Measurements from ENCODE around the gene RIT1.

RIT1 gene, protein sequence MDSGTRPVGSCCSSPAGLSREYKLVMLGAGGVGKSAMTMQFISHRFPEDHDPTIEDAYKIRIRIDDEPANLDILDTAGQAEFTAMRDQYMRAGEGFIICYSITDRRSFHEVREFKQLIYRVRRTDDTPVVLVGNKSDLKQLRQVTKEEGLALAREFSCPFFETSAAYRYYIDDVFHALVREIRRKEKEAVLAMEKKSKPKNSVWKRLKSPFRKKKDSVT

DNA sequence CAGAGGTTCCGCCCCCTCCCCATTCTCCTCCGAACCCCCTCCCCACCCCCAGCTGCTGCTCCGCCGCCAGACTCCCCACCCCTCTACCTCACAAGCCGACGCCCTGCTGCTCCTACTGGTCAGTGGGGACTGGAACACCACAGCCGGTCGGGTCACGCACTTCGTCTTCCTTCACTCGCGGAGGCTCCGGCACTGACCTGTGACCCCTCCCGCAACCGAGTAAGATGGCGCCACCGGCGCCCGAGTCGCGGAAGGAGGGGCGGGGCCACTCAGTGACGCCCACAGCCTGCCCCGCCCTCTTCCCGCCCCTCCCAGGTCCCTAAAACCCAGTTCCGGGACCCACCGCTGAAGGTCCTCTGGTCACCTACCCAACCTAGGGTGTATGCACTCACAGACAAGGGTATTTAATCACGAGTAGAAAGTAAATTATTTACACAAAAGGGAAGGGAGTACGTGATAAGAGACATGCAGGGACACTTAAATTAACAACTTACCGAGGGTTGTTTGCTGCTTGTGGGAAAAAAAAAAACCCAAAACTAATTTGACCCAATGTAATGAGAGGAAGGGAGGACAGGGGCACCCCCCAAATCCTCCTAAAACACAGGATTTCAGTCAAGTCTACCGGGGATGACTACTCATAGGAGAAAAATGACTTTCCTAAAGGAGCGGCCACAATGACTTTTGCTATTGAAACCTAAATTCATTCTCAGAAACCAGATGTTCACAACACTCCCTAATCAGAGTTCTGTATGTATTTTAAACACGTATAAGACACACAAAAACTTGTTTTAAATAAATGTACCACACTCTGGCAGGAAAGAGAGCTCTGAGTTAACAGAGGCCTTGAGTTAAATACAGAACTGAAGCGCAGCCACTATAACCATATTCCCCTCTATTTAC, at the start of gene RIT1:
RIT1 (minus strand) TSS at position 194 of the 900 bp plus-strand sequence. CDS start 588 bp downstream, outside the sequence.
- Histone ChIP-seq H3K36me3 (ENCODE audit: insufficient read depth, low read length) (peaks cover 24% of the 10 kb centered on the region), H2AFZ (ENCODE audit: low read length, unreplicated experiment) (no peak within 1 kb of the TSS), H3K27ac (ENCODE audit: low read depth, low read length) (peak within 1 kb of the TSS; percentile 86)

GRCh38 chr1:155960081-155960745, 49.1 kb upstream of the RIT1 start:
- Histone ChIP-seq H3K4me3 (ENCODE audit: low read depth, low read length) (no peak overlapping the region), H3K27me3 (ENCODE audit: insufficient read depth, low read length) (no peaks in the 10 kb centered on the region), H3K79me2 (ENCODE audit: control insufficient read depth, insufficient read depth, low read length, unreplicated experiment) (peaks cover 8% of the 10 kb centered on the region), H3K36me3 (ENCODE audit: insufficient read depth, low read length) (peaks cover 27% of the 10 kb centered on the region), H2AFZ (ENCODE audit: low read length, unreplicated experiment) (no peak overlapping the region), H3K27ac (ENCODE audit: low read depth, low read length) (peak overlapping the region; percentile 36; the same call in 1 of the 2 replicates), H3K4me1 (ENCODE audit: control insufficient read depth, insufficient read depth, low read length, unreplicated experiment) (peaks cover 23% of the 10 kb centered on the region)

More for the DNA sequence above, at the start of gene RIT1:
- Histone ChIP-seq H3K4me3 (ENCODE audit: low read depth, low read length) (peak within 1 kb of the TSS; percentile 92), H3K79me2 (ENCODE audit: control insufficient read depth, insufficient read depth, low read length, unreplicated experiment) (peaks cover 19% of the 10 kb centered on the region), H3K4me1 (ENCODE audit: control insufficient read depth, insufficient read depth, low read length, unreplicated experiment) (peaks cover 10% of the 10 kb centered on the region), H3K27me3 (ENCODE audit: insufficient read depth, low read length) (no peaks in the 10 kb centered on the region)

GRCh38 chr1:155957411-155957915, 46.3 kb upstream of the RIT1 start:
- H3K4me1 ChIP-seq (ENCODE audit: control insufficient read depth, insufficient read depth, low read length, unreplicated experiment), result peaks cover 18% of the 10 kb centered on the region
- no peak overlapping the region for H2AFZ ChIP-seq (ENCODE audit: low read length, unreplicated experiment)
- no peak overlapping the region for H3K4me3 ChIP-seq (ENCODE audit: low read depth, low read length)
- no peaks in the 10 kb centered on the region for H3K27me3 ChIP-seq (ENCODE audit: insufficient read depth, low read length)
- no peak overlapping the region for H3K27ac ChIP-seq (ENCODE audit: low read depth, low read length)
- peaks cover 8% of the 10 kb centered on the region for H3K79me2 ChIP-seq (ENCODE audit: control insufficient read depth, insufficient read depth, low read length, unreplicated experiment)
- peaks cover 29% of the 10 kb centered on the region for H3K36me3 ChIP-seq (ENCODE audit: insufficient read depth, low read length)

DNA sequence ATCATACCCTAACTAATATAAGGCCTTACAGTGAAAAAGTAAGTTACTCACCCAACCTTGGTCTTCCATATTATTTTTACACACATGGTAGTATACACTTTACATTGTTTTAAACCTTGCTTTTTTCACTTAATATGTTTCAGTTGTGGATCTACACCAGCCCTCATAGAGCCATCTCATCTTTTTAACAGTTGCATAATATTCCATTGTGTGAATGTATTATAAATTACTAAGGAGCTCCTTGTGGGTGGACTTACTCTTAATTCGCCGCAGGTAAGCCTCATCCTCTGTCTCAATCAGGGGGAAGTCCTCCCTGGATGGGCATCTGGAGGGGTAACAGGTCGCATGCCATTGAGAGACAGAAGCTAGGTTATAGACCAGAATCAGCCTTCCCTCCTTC, 43.5 kb upstream of the RIT1 start:
- Histone ChIP-seq H3K4me3 (ENCODE audit: low read depth, low read length) (no peak overlapping the region), H3K36me3 (ENCODE audit: insufficient read depth, low read length) (peaks cover 31% of the 10 kb centered on the region), H2AFZ (ENCODE audit: low read length, unreplicated experiment) (no peak overlapping the region), H3K79me2 (ENCODE audit: control insufficient read depth, insufficient read depth, low read length, unreplicated experiment) (no peaks in the 10 kb centered on the region), H3K4me1 (ENCODE audit: control insufficient read depth, insufficient read depth, low read length, unreplicated experiment) (no peaks in the 10 kb centered on the region), H3K27ac (ENCODE audit: low read depth, low read length) (no peak overlapping the region), H3K27me3 (ENCODE audit: insufficient read depth, low read length) (no peaks in the 10 kb centered on the region)

- H3K27me3 ChIP-seq (ENCODE audit: insufficient read depth, low read length), result no peaks in the 10 kb centered on the region
- H3K27ac ChIP-seq (ENCODE audit: low read depth, low read length), result no peak overlapping the region
- no peaks in the 10 kb centered on the region for H3K79me2 ChIP-seq (ENCODE audit: control insufficient read depth, insufficient read depth, low read length, unreplicated experiment)
- no peaks in the 10 kb centered on the region for H3K4me1 ChIP-seq (ENCODE audit: control insufficient read depth, insufficient read depth, low read length, unreplicated experiment)
- no peak overlapping the region for H2AFZ ChIP-seq (ENCODE audit: low read length, unreplicated experiment)
- H3K4me3 ChIP-seq (ENCODE audit: low read depth, low read length), result no peak overlapping the region
- H3K36me3 ChIP-seq (ENCODE audit: insufficient read depth, low read length), result peaks cover 30% of the 10 kb centered on the region
Observed at GRCh38 chr1:155952505-155952890, 41.3 kb upstream of the RIT1 start.

- H3K4me3 ChIP-seq (ENCODE audit: low read depth, low read length), result no peak overlapping the region
- H3K79me2 ChIP-seq (ENCODE audit: control insufficient read depth, insufficient read depth, low read length, unreplicated experiment), result no peaks in the 10 kb centered on the region
- peaks cover 25% of the 10 kb centered on the region for H3K36me3 ChIP-seq (ENCODE audit: insufficient read depth, low read length)
- no peak overlapping the region for H3K27ac ChIP-seq (ENCODE audit: low read depth, low read length)
- no peaks in the 10 kb centered on the region for H3K27me3 ChIP-seq (ENCODE audit: insufficient read depth, low read length)
- no peak overlapping the region for H2AFZ ChIP-seq (ENCODE audit: low read length, unreplicated experiment)
- H3K4me1 ChIP-seq (ENCODE audit: control insufficient read depth, insufficient read depth, low read length, unreplicated experiment), result no peaks in the 10 kb centered on the region
Observed at GRCh38 chr1:155951753-155952504, 40.8 kb upstream of the RIT1 start.

DNA sequence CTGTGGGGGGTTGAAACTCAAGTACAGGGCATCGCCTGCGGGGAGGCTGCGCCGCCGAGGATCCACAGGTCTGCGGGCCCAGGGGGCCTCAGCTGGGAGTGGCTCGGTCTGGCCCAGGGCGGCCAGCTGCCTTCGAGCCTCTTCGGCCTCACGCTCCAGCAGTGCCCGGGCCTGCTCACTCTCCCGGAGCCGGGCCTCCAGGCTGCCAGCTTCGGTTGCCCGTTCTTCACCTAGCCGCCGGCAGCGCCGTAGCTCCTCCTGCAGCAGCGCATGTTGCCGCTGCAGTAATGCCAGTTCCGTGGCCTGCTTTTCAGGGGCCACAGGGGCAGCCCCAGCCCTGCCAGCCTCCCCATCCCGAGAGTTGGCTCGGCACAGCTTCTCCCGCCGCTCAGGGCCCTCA, 39.7 kb upstream of the RIT1 start:
- H3K4me3 ChIP-seq (ENCODE audit: low read depth, low read length), result no peak overlapping the region
- no peak overlapping the region for H3K27ac ChIP-seq (ENCODE audit: low read depth, low read length)
- H2AFZ ChIP-seq (ENCODE audit: low read length, unreplicated experiment), result no peak overlapping the region
- H3K79me2 ChIP-seq (ENCODE audit: control insufficient read depth, insufficient read depth, low read length, unreplicated experiment), result no peaks in the 10 kb centered on the region
- H3K36me3 ChIP-seq (ENCODE audit: insufficient read depth, low read length), result peaks cover 35% of the 10 kb centered on the region
- H3K4me1 ChIP-seq (ENCODE audit: control insufficient read depth, insufficient read depth, low read length, unreplicated experiment), result no peaks in the 10 kb centered on the region
- no peaks in the 10 kb centered on the region for H3K27me3 ChIP-seq (ENCODE audit: insufficient read depth, low read length)

- H3K36me3 ChIP-seq (ENCODE audit: insufficient read depth, low read length), result peaks cover 28% of the 10 kb centered on the region; the same call in 1 of the 2 replicates
- H2AFZ ChIP-seq (ENCODE audit: low read length, unreplicated experiment), result no peak overlapping the region
- no peaks in the 10 kb centered on the region for H3K27me3 ChIP-seq (ENCODE audit: insufficient read depth, low read length)
- H3K4me1 ChIP-seq (ENCODE audit: control insufficient read depth, insufficient read depth, low read length, unreplicated experiment), result no peaks in the 10 kb centered on the region
- H3K79me2 ChIP-seq (ENCODE audit: control insufficient read depth, insufficient read depth, low read length, unreplicated experiment), result no peaks in the 10 kb centered on the region
- no peak overlapping the region for H3K27ac ChIP-seq (ENCODE audit: low read depth, low read length)
- H3K4me3 ChIP-seq (ENCODE audit: low read depth, low read length), result no peak overlapping the region
Observed at GRCh38 chr1:155947741-155948140, 36.6 kb upstream of the RIT1 start.

GRCh38 chr1:155947292-155947691, 36.1 kb upstream of the RIT1 start:
- Histone ChIP-seq H3K27ac (ENCODE audit: low read depth, low read length) (no peak overlapping the region), H3K4me3 (ENCODE audit: low read depth, low read length) (no peak overlapping the region), H3K36me3 (ENCODE audit: insufficient read depth, low read length) (peaks cover 28% of the 10 kb centered on the region; the same call in 1 of the 2 replicates), H3K4me1 (ENCODE audit: control insufficient read depth, insufficient read depth, low read length, unreplicated experiment) (peaks cover under 1% of the 10 kb centered on the region), H3K79me2 (ENCODE audit: control insufficient read depth, insufficient read depth, low read length, unreplicated experiment) (no peaks in the 10 kb centered on the region), H3K27me3 (ENCODE audit: insufficient read depth, low read length) (no peaks in the 10 kb centered on the region), H2AFZ (ENCODE audit: low read length, unreplicated experiment) (no peak overlapping the region)

Measured in ACC112 (cell line).